ENCODE measurements around the gene SLC25A51. TPM values are rescaled to one million over a fixed set of nuclear protein-coding genes. Genes with fewer than 3 reads are reported as not detected.
A peak's percentile ranks its signal among the peaks of the same experiment; 100 is the strongest.

Gene SLC25A51
- total RNA-seq, 3 donors from 2014 or later, result 20.6 to 32.2 (median 22.4) TPM

- Histone ChIP-seq H3K9me3 (no peaks in the 10 kb centered on the region), H3K4me1 (ENCODE audit: low read depth) (no peaks in the 10 kb centered on the region), H3K36me3 (ENCODE audit: low read depth) (no peaks in the 10 kb centered on the region), H3K4me3 (no peak overlapping the region)
- intact Hi-C loops (cut with DNase I, micrococcal nuclease), result no loop called here
- ATAC-seq, result no peak
- TF ChIP-seq CTCF (IDR thresholded peaks at IDR 0.05), result no peak
- DNase-seq, result no peak
Observed at GRCh38 chr9:37944671-37945481, 40.9 kb upstream of the SLC25A51 start.

- ATAC-seq (no peak), DNase-seq (no peak)
- intact Hi-C loops (cut with DNase I, micrococcal nuclease), result no loop called here
- H3K4me1 ChIP-seq (ENCODE audit: low read depth), result no peaks in the 10 kb centered on the region
- no peak for TF ChIP-seq CTCF (IDR thresholded peaks at IDR 0.05)
- no peaks in the 10 kb centered on the region for H3K36me3 ChIP-seq (ENCODE audit: low read depth)
- no peaks in the 10 kb centered on the region for H3K9me3 ChIP-seq
- no peak overlapping the region for H3K4me3 ChIP-seq
Observed at GRCh38 chr9:37944266-37944650, 40.3 kb upstream of the SLC25A51 start.

GRCh38 chr9:37943345-37944265 lies 39.7 kb upstream of the SLC25A51 start:
- H3K9me3 ChIP-seq, result no peaks in the 10 kb centered on the region
- DNase-seq, result no peak
- no peak for TF ChIP-seq CTCF (IDR thresholded peaks at IDR 0.05)
- ATAC-seq, result peak; percentile 6
- H3K4me1 ChIP-seq (ENCODE audit: low read depth), result no peaks in the 10 kb centered on the region
- H3K4me3 ChIP-seq, result no peak overlapping the region
- no peaks in the 10 kb centered on the region for H3K36me3 ChIP-seq (ENCODE audit: low read depth)
- intact Hi-C loops (cut with DNase I, micrococcal nuclease), result no loop called here

GRCh38 chr9:37942621-37943344 lies 38.9 kb upstream of the SLC25A51 start:
- Histone ChIP-seq H3K36me3 (ENCODE audit: low read depth) (no peaks in the 10 kb centered on the region), H3K4me1 (ENCODE audit: low read depth) (no peaks in the 10 kb centered on the region), H3K4me3 (no peak overlapping the region), H3K9me3 (no peaks in the 10 kb centered on the region)
- DNase-seq (no peak), ATAC-seq (no peak)
- TF ChIP-seq CTCF (IDR thresholded peaks at IDR 0.05), result no peak
- intact Hi-C loops (cut with DNase I, micrococcal nuclease), result no loop called here

GRCh38 chr9:37941253-37941652 lies 37.3 kb upstream of the SLC25A51 start:
- no peak overlapping the region for H3K4me3 ChIP-seq
- no peak for ATAC-seq
- intact Hi-C loops (cut with DNase I, micrococcal nuclease), result no loop called here
- no peaks in the 10 kb centered on the region for H3K36me3 ChIP-seq (ENCODE audit: low read depth)
- TF ChIP-seq CTCF (IDR thresholded peaks at IDR 0.05), result no peak
- no peaks in the 10 kb centered on the region for H3K4me1 ChIP-seq (ENCODE audit: low read depth)
- H3K9me3 ChIP-seq, result no peaks in the 10 kb centered on the region
- DNase-seq, result no peak

Measured in mucosa of descending colon (tissue), 3 donors.